ENCODE results near the gene CRYGA.

Gene CRYGA

DNA sequence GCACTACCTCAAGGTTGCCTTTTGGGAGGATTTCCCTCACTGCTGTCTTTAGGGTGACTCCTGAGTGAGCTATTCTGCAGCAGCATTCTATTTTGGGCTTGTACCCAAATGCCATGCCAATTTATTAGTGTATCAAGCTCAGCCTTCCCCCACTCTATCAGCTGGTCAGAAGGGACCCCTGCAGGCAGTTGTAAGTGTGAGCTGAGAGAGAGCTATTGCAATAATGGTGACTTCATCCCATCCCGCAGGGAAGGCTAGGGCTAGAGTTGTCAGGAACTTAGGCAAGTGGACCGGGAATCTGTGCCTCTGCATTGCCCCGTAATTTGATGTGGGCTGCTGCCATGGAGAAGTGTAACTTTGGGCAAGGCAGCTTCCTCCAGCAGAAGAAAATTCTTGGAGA lies 15.6 kb downstream of the CRYGA start:
- ChIA-PET CTCF (interaction anchor here (0.6 to 2.5 kb wide), 7 partner anchors 12 to 108 kb away, joined by 3 to 7 read pairs (median 4); partner anchors contain the start of gene CRYGD), POLR2A (no interaction called here)
- 100% methylated on average over 3 of the region's 3 CpGs for WGBS (ENCODE audit: insufficient coverage)

GRCh38 chr2:208147008-208147407 lies 16.4 kb downstream of the CRYGA start:
- CTCF ChIA-PET = interaction anchor here (0.6 to 1.1 kb wide), 3 partner anchors 23 to 108 kb away, joined by 3 to 4 read pairs (median 3); partner anchors contain the start of gene CRYGD
- POLR2A ChIA-PET = no interaction called here

More for the DNA sequence above, 15.6 kb downstream of the CRYGA start:
- H3K9me3 ChIP-seq (ENCODE audit: control extremely low read depth in 1 of 5, control insufficient read depth in 4 of 5, insufficient read depth in 2 of 5, low read depth in 1 of 5, low read length in 4 of 5) = peaks cover 2 to 5% (median 4%) of the 10 kb centered on the region in 5 experiments
- H3K27me3 ChIP-seq (replicated peaks in 2 of 5; ENCODE audit: control insufficient read depth in 4 of 5, insufficient read depth in 5 of 5, low read length in 4 of 5) = no peaks in the 10 kb centered on the region
- H3K36me3 ChIP-seq (ENCODE audit: control insufficient read depth in 4 of 4, insufficient read depth in 4 of 4, low read length in 3 of 4) = no peaks in the 10 kb centered on the region
- H3K4me3 ChIP-seq (ENCODE audit: control insufficient read depth in 1 of 7, extremely low read depth in 1 of 7, insufficient read depth in 4 of 7, low read depth in 2 of 7, low read length in 6 of 7) = no peak overlapping the region
- no peak overlapping the region for H3K27ac ChIP-seq (ENCODE audit: insufficient read depth in 1 of 2, low read depth in 1 of 2, low read length in 2 of 2, poor library complexity in 1 of 2, severe bottlenecking in 2 of 2)
- no peak for DNase-seq
- peaks cover 0 to 4% (median under 1%) of the 10 kb centered on the region in 4 experiments for H3K4me1 ChIP-seq (ENCODE audit: control extremely low read depth in 1 of 4, control insufficient read depth in 4 of 4, insufficient read depth in 4 of 4, low read length in 3 of 4)

DNA sequence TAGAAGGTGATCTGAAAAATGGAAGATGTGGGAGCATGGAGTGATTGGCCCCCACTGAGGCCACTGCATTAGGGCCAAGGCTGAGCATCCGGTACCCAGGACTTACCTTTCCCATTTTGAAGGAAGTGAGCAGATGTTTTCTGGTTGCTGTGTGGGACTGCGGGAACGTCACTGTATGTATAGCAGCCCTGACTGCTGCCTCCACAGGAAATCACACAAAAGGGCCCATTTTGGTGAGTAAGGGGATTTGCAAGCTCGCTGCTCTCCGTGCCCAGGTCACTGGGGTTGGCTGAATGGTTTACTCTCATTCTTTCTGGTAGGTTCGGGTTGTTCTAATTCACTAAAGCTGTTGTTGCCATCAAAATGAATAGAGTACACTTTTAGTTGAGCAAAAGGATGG lies 17.4 kb downstream of the CRYGA start, which contains the start of gene CRYGB:
TSS of gene CRYGB (minus strand) at position 153 of the 400 bp plus-strand sequence. CDS start at position 115, 38 bp downstream.
- POLR2A ChIA-PET = no interaction called here

More at GRCh38 chr2:208147008-208147407, 16.4 kb downstream of the CRYGA start:
- H3K9me3 ChIP-seq (ENCODE audit: control extremely low read depth in 1 of 5, control insufficient read depth in 4 of 5, insufficient read depth in 2 of 5, low read depth in 1 of 5, low read length in 4 of 5) = peaks cover 0 to 5% (median 4%) of the 10 kb centered on the region in 5 experiments
- H3K27me3 ChIP-seq (replicated peaks in 2 of 5; ENCODE audit: control insufficient read depth in 4 of 5, insufficient read depth in 5 of 5, low read length in 4 of 5) = no peaks in the 10 kb centered on the region
- H3K36me3 ChIP-seq (ENCODE audit: control insufficient read depth in 4 of 4, insufficient read depth in 4 of 4, low read length in 3 of 4) = no peaks in the 10 kb centered on the region
- no peak overlapping the region for H3K27ac ChIP-seq (ENCODE audit: insufficient read depth in 1 of 2, low read depth in 1 of 2, low read length in 2 of 2, poor library complexity in 1 of 2, severe bottlenecking in 2 of 2)
- H3K4me3 ChIP-seq (ENCODE audit: control insufficient read depth in 1 of 7, extremely low read depth in 1 of 7, insufficient read depth in 4 of 7, low read depth in 2 of 7, low read length in 6 of 7) = no peak overlapping the region
- no peak for DNase-seq
- H3K4me1 ChIP-seq (ENCODE audit: control extremely low read depth in 1 of 4, control insufficient read depth in 4 of 4, insufficient read depth in 4 of 4, low read length in 3 of 4) = peaks cover 0 to 4% (median under 1%) of the 10 kb centered on the region in 4 experiments

GRCh38 chr2:208142925-208143799 lies 20.2 kb downstream of the CRYGA start:
- peaks cover 0 to 2% (median 0%) of the 10 kb centered on the region in 4 experiments for H3K4me1 ChIP-seq (ENCODE audit: control extremely low read depth in 1 of 4, control insufficient read depth in 4 of 4, insufficient read depth in 4 of 4, low read length in 3 of 4)
- ChIA-PET CTCF (interaction anchor here (1.2 to 2.0 kb wide), 2 partner anchors 32 to 33 kb away, joined by 4 to 10 read pairs; no protein-coding TSS in a partner anchor), POLR2A (no interaction called here)
- no peaks in the 10 kb centered on the region for H3K36me3 ChIP-seq (ENCODE audit: control insufficient read depth in 4 of 4, insufficient read depth in 4 of 4, low read length in 3 of 4)
- H3K9me3 ChIP-seq (ENCODE audit: control extremely low read depth in 1 of 5, control insufficient read depth in 4 of 5, insufficient read depth in 2 of 5, low read depth in 1 of 5, low read length in 4 of 5) = no peaks in the 10 kb centered on the region
- no peak overlapping the region for H3K4me3 ChIP-seq (ENCODE audit: control insufficient read depth in 1 of 7, extremely low read depth in 1 of 7, insufficient read depth in 4 of 7, low read depth in 2 of 7, low read length in 6 of 7)
- no peak for DNase-seq
- H3K27me3 ChIP-seq (replicated peaks in 2 of 5; ENCODE audit: control insufficient read depth in 4 of 5, insufficient read depth in 5 of 5, low read length in 4 of 5) = no peaks in the 10 kb centered on the region
- WGBS (ENCODE audit: insufficient coverage) = 74% methylated on average over 7 of the region's 14 CpGs
- no peak overlapping the region for H3K27ac ChIP-seq (ENCODE audit: insufficient read depth in 1 of 2, low read depth in 1 of 2, low read length in 2 of 2, poor library complexity in 1 of 2, severe bottlenecking in 2 of 2)

More for the DNA sequence above, 17.4 kb downstream of the CRYGA start, which contains the start of gene CRYGB:
- no peaks in the 10 kb centered on the region for H3K27me3 ChIP-seq (replicated peaks in 2 of 5; ENCODE audit: control insufficient read depth in 4 of 5, insufficient read depth in 5 of 5, low read length in 4 of 5)
- H3K4me3 ChIP-seq (ENCODE audit: control insufficient read depth in 1 of 7, extremely low read depth in 1 of 7, insufficient read depth in 4 of 7, low read depth in 2 of 7, low read length in 6 of 7) = no peak within 1 kb of the TSS
- H3K27ac ChIP-seq (ENCODE audit: insufficient read depth in 1 of 2, low read depth in 1 of 2, low read length in 2 of 2, poor library complexity in 1 of 2, severe bottlenecking in 2 of 2) = no peak within 1 kb of the TSS
- DNase-seq = no peak
- CTCF ChIA-PET = no interaction called here
- H3K9me3 ChIP-seq (ENCODE audit: control extremely low read depth in 1 of 5, control insufficient read depth in 4 of 5, insufficient read depth in 2 of 5, low read depth in 1 of 5, low read length in 4 of 5) = no peaks in the 10 kb centered on the region
- 90% methylated on average over 5 of the region's 6 CpGs for WGBS (ENCODE audit: insufficient coverage)
- H3K36me3 ChIP-seq (ENCODE audit: control insufficient read depth in 4 of 4, insufficient read depth in 4 of 4, low read length in 3 of 4) = no peaks in the 10 kb centered on the region
- H3K4me1 ChIP-seq (ENCODE audit: control extremely low read depth in 1 of 4, control insufficient read depth in 4 of 4, insufficient read depth in 4 of 4, low read length in 3 of 4) = peaks cover 0 to 4% (median under 1%) of the 10 kb centered on the region in 4 experiments

GRCh38 chr2:208142240-208142924 lies 21.0 kb downstream of the CRYGA start:
- Histone ChIP-seq H3K4me1 (ENCODE audit: control extremely low read depth in 1 of 4, control insufficient read depth in 4 of 4, insufficient read depth in 4 of 4, low read length in 3 of 4) (peaks cover 0 to 2% (median 0%) of the 10 kb centered on the region in 4 experiments), H3K9me3 (ENCODE audit: control extremely low read depth in 1 of 5, control insufficient read depth in 4 of 5, insufficient read depth in 2 of 5, low read depth in 1 of 5, low read length in 4 of 5) (peaks cover 0 to 3% (median 0%) of the 10 kb centered on the region in 5 experiments), H3K4me3 (ENCODE audit: control insufficient read depth in 1 of 7, extremely low read depth in 1 of 7, insufficient read depth in 4 of 7, low read depth in 2 of 7, low read length in 6 of 7) (no peak overlapping the region), H3K27ac (ENCODE audit: insufficient read depth in 1 of 2, low read depth in 1 of 2, low read length in 2 of 2, poor library complexity in 1 of 2, severe bottlenecking in 2 of 2) (no peak overlapping the region), H3K27me3 (replicated peaks in 2 of 5; ENCODE audit: control insufficient read depth in 4 of 5, insufficient read depth in 5 of 5, low read length in 4 of 5) (no peaks in the 10 kb centered on the region), H3K36me3 (ENCODE audit: control insufficient read depth in 4 of 4, insufficient read depth in 4 of 4, low read length in 3 of 4) (no peaks in the 10 kb centered on the region)
- WGBS (ENCODE audit: insufficient coverage) = 95% methylated on average over 6 of the region's 8 CpGs
- no peak for DNase-seq
- POLR2A ChIA-PET = no interaction called here
- CTCF ChIA-PET = interaction anchor here (1.2 to 2.0 kb wide), 2 partner anchors 32 to 34 kb away, joined by 4 to 10 read pairs; no protein-coding TSS in a partner anchor

GRCh38 chr2:208139447-208139846 lies 23.9 kb downstream of the CRYGA start:
- Histone ChIP-seq H3K4me1 (ENCODE audit: control extremely low read depth in 1 of 4, control insufficient read depth in 4 of 4, insufficient read depth in 4 of 4, low read length in 3 of 4) (peaks cover 6 to 25% (median 14%) of the 10 kb centered on the region in 4 experiments), H3K36me3 (ENCODE audit: control insufficient read depth in 4 of 4, insufficient read depth in 4 of 4, low read length in 3 of 4) (no peaks in the 10 kb centered on the region), H3K27ac (ENCODE audit: insufficient read depth in 1 of 2, low read depth in 1 of 2, low read length in 2 of 2, poor library complexity in 1 of 2, severe bottlenecking in 2 of 2) (no peak overlapping the region), H3K9me3 (ENCODE audit: control extremely low read depth in 1 of 5, control insufficient read depth in 4 of 5, insufficient read depth in 2 of 5, low read depth in 1 of 5, low read length in 4 of 5) (peaks cover 0 to 3% (median 0%) of the 10 kb centered on the region in 5 experiments), H3K4me3 (ENCODE audit: control insufficient read depth in 1 of 7, extremely low read depth in 1 of 7, insufficient read depth in 4 of 7, low read depth in 2 of 7, low read length in 6 of 7) (no peak overlapping the region), H3K27me3 (replicated peaks in 2 of 5; ENCODE audit: control insufficient read depth in 4 of 5, insufficient read depth in 5 of 5, low read length in 4 of 5) (no peaks in the 10 kb centered on the region)
- WGBS (ENCODE audit: insufficient coverage) = 95% methylated on average over 18 of the region's 18 CpGs
- no peak for DNase-seq
- CTCF ChIA-PET = interaction anchor here (1.4 kb wide), 1 partner anchor 33 kb away, joined by 3 read pairs; no protein-coding TSS in a partner anchor
- POLR2A ChIA-PET = no interaction called here

Measured in common myeloid progenitor, CD34-positive (primary cell).